Keratinocyte (primary cell): ENCODE data around the gene BOLA2B.
"Not testable (repeated sequence)": the region's sequence is repeated elsewhere in the genome, so short reads cannot be mapped to it uniquely, and the experiment has no call there.

Experiments
- EZH2 ChIP-seq: IDR thresholded peaks from one replicate; pipeline ENCODE4 v1.6.1; 2012; ENCODE audit warnings: inconsistent platforms, mild to moderate bottlenecking, low read length, moderate library complexity
- TF ChIP-seq, protein P1 (sequence below), 3 experiments: IDR thresholded peaks in 1 of 3; conservative IDR thresholded peaks in 1 of 3; optimal IDR thresholded peaks in 1 of 3; 2 replicates in 2 of 3; 3 replicates in 1 of 3; pipeline versions ENCODE3 to v1.5.1; 2011; ENCODE audit warnings: low read length in 3 of 3, mild to moderate bottlenecking in 3 of 3, moderate library complexity in 2 of 3, control low read depth in 1 of 3, inconsistent platforms in 1 of 3; ENCODE audit not compliant: insufficient read depth in 2 of 3; ENCODE audit errors: extremely low read depth in 1 of 3

DNA sequence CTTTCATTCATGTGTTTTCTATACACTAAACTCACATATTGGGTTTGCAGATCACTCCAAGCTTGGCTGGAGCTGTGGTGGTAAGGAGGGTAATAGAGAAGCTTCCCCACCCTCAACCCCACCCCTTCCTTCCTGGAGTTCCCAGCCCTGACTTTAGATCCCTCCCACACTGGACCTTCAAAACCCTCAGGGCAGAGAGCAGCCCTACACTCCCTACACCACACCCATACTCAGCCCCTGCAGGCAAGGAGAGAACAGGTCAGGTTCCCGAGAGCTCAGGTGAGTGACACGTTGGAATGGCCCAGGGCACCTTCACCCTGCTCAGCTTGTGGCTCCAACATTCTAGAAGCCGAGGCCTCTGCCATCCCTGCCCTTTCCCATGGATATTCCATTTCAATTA, 5.6 kb upstream of the BOLA2B start, which contains the start of gene SULT1A3:
- TF ChIP-seq, protein P1, sequence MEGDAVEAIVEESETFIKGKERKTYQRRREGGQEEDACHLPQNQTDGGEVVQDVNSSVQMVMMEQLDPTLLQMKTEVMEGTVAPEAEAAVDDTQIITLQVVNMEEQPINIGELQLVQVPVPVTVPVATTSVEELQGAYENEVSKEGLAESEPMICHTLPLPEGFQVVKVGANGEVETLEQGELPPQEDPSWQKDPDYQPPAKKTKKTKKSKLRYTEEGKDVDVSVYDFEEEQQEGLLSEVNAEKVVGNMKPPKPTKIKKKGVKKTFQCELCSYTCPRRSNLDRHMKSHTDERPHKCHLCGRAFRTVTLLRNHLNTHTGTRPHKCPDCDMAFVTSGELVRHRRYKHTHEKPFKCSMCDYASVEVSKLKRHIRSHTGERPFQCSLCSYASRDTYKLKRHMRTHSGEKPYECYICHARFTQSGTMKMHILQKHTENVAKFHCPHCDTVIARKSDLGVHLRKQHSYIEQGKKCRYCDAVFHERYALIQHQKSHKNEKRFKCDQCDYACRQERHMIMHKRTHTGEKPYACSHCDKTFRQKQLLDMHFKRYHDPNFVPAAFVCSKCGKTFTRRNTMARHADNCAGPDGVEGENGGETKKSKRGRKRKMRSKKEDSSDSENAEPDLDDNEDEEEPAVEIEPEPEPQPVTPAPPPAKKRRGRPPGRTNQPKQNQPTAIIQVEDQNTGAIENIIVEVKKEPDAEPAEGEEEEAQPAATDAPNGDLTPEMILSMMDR (optimal IDR thresholded peaks at IDR 0.05 in 1 of 3, IDR thresholded peaks at IDR 0.05 in 1 of 3, conservative IDR thresholded peaks at IDR 0.05 in 1 of 3; ENCODE audit: extremely low read depth in 1 of 3, insufficient read depth in 2 of 3, low read length in 3 of 3) = not testable (repeated sequence)
- TF ChIP-seq EZH2 = not testable (repeated sequence)
